ENCODE results near the gene SERPINF2.

SERPINF2 gene

DNA sequence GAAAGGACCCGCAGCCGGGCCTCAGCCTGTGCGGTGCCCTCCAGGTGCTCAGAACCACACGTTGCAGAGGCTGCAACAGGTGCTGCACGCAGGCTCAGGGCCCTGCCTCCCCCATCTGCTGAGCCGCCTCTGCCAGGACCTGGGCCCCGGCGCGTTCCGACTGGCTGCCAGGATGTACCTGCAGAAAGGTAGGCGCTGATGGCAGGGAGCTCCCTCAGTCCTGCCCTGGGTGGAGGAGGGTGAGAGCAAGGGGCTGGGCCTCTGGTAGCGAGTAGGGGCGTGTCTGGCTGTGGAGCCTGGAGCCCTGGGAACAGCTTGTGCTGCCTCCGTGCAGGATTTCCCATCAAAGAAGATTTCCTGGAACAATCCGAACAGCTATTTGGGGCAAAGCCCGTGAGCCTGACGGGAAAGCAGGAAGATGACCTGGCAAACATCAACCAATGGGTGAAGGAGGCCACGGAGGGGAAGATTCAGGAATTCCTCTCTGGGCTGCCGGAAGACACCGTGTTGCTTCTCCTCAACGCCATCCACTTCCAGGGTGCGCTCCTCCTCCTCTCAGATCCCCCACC, 4.4 kb downstream of the SERPINF2 start:
- H3K4me3 ChIP-seq (replicated peaks; ENCODE audit: low read depth, low read length), result no peak overlapping the region
- peak; percentile 44 for DNase-seq (ENCODE audit: low read depth)
- no peak for TF ChIP-seq CTCF (IDR thresholded peaks at IDR 0.05; ENCODE audit: low read length, missing control alignments)

DNA sequence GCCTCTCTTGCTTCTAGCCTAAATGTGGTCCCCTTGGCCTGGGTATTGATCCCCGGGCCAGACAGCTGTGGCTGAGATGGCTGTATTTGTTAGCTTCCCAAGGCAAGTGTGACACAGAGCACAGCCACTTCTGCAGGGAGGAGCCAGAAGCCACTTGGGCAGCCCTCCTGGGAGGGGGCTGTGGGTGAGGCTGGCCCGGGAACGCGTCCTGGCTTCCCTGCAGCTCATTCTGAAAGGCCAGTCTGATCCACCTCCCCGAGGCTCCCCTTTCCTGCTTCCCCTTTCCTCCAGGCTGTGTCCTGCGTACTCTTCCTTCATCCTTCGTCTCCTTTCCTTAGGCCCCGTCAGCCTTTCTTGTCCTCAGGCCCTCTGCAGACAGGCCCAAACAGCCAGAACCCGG, 8.0 kb downstream of the SERPINF2 start:
- no peak for TF ChIP-seq CTCF (IDR thresholded peaks at IDR 0.05; ENCODE audit: low read length, missing control alignments)
- DNase-seq (ENCODE audit: low read depth), result no peak
- H3K4me3 ChIP-seq (replicated peaks; ENCODE audit: low read depth, low read length), result no peak overlapping the region

DNA sequence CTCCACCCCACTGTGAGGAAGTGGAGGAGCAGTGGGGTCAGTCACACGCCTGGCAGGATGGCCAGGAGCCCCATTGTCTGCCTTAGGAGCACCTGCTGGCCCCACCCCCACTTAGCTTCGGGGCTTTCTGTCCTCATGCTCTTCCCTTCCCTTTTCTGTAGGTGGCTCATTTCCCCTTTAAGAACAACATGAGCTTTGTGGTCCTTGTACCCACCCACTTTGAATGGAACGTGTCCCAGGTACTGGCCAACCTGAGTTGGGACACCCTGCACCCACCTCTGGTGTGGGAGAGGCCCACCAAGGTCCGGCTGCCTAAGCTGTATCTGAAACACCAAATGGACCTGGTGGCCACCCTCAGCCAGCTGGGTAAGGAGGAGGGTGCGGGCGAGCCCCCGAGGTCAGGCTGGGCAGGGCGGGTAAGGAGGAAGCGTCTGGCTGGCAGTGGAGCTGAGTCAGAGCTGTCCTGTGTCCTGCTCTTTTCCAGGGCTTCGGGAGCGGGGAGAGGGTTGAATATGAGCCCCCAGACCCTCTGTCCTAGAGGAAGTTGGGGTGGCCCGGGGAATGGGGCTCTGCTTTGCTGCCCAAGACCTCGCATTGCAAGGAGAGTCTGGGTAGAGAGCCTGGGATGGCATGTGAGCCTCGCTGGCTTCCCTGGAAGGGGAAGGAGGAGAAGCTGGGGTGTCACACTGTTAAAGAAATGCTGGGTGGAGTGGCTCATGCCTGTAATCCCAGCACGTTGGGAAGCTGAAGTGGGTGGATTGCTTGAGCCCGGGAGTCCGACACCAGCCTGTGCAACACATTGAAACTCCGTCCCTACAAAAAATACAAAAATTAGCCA, 10.0 kb downstream of the SERPINF2 start:
- H3K4me3 ChIP-seq (replicated peaks; ENCODE audit: low read depth, low read length), result no peak overlapping the region
- DNase-seq (ENCODE audit: low read depth), result no peak
- no peak for TF ChIP-seq CTCF (IDR thresholded peaks at IDR 0.05; ENCODE audit: low read length, missing control alignments)

GRCh38 chr17:1753767-1754429, 11.2 kb downstream of the SERPINF2 start:
- H3K4me3 ChIP-seq (replicated peaks; ENCODE audit: low read depth, low read length), result no peak overlapping the region
- TF ChIP-seq CTCF (IDR thresholded peaks at IDR 0.05; ENCODE audit: low read length, missing control alignments), result no peak
- no peak for DNase-seq (ENCODE audit: low read depth)

DNA sequence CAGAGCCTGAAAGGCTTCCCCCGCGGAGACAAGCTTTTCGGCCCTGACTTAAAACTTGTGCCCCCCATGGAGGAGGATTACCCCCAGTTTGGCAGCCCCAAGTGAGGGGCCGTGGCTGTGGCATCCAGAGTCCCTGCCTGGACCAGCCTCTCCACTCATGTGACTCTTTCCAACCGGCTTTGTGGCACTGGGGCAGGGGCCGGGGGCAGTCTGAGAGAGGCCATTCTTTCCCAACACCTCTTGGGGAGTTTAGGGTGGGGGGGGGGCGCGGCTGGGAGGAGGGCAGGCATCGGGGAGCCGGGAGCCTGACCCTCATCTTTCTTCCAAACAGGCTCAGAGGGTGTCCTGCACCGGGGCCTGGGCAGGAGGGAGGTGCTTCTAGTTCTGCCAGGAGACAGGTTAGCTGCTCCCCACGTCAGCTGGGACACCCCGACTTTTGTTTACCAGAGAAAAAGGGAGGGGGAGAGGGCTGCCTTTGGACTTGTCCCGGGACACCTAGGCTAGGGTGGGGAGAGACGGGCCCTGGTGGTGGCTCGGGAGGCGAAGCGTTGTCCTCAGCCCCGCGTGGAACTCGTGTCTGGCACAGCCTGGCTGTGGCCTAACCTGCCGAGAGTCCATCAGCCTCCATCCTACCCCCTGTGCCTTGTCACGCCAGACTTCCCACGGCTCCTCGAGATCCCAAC, 11.9 kb downstream of the SERPINF2 start:
- TF ChIP-seq CTCF (IDR thresholded peaks at IDR 0.05; ENCODE audit: low read length, missing control alignments), result no peak
- no peak overlapping the region for H3K4me3 ChIP-seq (replicated peaks; ENCODE audit: low read depth, low read length)
- no peak for DNase-seq (ENCODE audit: low read depth)

- no peak for TF ChIP-seq CTCF (IDR thresholded peaks at IDR 0.05; ENCODE audit: low read length, missing control alignments)
- no peak overlapping the region for H3K4me3 ChIP-seq (replicated peaks; ENCODE audit: low read depth, low read length)
- no peak for DNase-seq (ENCODE audit: low read depth)
These were observed 12.7 kb downstream of the SERPINF2 start for GRCh38 chr17:1755252-1755826.
